ENCODE data around the gene MBLAC2.

- TF ChIP-seq POLR2A (IDR thresholded peaks at IDR 0.05; ENCODE audit: low read depth, low read length), result no peak
- TF ChIP-seq TAF1 (IDR thresholded peaks at IDR 0.05; ENCODE audit: borderline replicate concordance, low read depth, low read length), result no peak
- no peak for TF ChIP-seq POLR2AphosphoS5 (IDR thresholded peaks at IDR 0.05; ENCODE audit: low read depth, low read length)
Observed at GRCh38 chr5:90437663-90438062, 36.9 kb downstream of the MBLAC2 start.

Measured in GM12892 (cell line).